Motor neuron (in vitro differentiated cells): ENCODE results near the gene APBB2. TPM values are rescaled to one million over a fixed set of nuclear protein-coding genes. Genes with fewer than 3 reads are reported as not detected.
"Not testable (repeated sequence)": the region's sequence is repeated elsewhere in the genome, so short reads cannot be mapped to it uniquely, and the experiment has no call there.

ENCODE experiments used
- ATAC-seq, 8 experiments: fragments of 200-7000 bp; cut with Tn5 transposase; replicated peaks in 6 of 8; 2 replicates each; pipeline ENCODE4 v1.8.0; 2021; ENCODE audit warnings: mild to moderate bottlenecking in 8 of 8, moderate library complexity in 8 of 8
- H3K27ac ChIP-seq, 2 donors: fragments of 250-450 bp; sonication (Bioruptor Pico); 2 replicates each; pipeline ENCODE4 v1.9.0; 2021; ENCODE audit warnings: antibody characterized with exemption in 2 of 2, mild to moderate bottlenecking in 2 of 2, moderate library complexity in 1 of 2
- H3K4me1 ChIP-seq, 2 donors: fragments of 250-450 bp; sonication (Bioruptor Pico); replicated peaks in 1 of 2; 2 replicates each; pipeline ENCODE4 v1.6.1; 2021; ENCODE audit warnings: antibody characterized with exemption in 2 of 2, mild to moderate bottlenecking in 2 of 2, moderate library complexity in 1 of 2
- H3K4me3 ChIP-seq, 5 donors: fragments of 250-450 bp; sonication (Bioruptor Pico); 2 replicates each; pipeline ENCODE4 v1.9.0; 2021; ENCODE audit warnings: antibody characterized with exemption in 5 of 5, mild to moderate bottlenecking in 5 of 5, moderate library complexity in 4 of 5
- WGBS, 10 experiments: fragments of 450-650 bp; shearing (Covaris generic); methylation state at CpG; one replicate each; pipeline ENCODE4 v1.0.0; 2022; 5-methylcytosine and 5-hydroxymethylcytosine counted together
- in situ Hi-C, 9 experiments: fragments of 400-800 bp; cut with MboI; loops; one replicate each; pipeline ENCODE4 v1.15.0; 2021; ENCODE audit warnings: low sequenced_read_pairs in 9 of 9, low pct_unique_long_range_greater_than_20kb in 2 of 9; ENCODE audit not compliant: unreplicated experiment in 9 of 9
- total RNA-seq, 8 experiments: library from RNA; unstranded; fragments of 300-600 nt; gene quantifications; 2 replicates each; pipeline versions ENCODE4 v1.2.3 to v1.2.4, GENCODE V29; 2022

APBB2 gene
- total RNA-seq, 8 experiments from 2014 or later: 32.2 to 68.9 (median 52.0) TPM

DNA sequence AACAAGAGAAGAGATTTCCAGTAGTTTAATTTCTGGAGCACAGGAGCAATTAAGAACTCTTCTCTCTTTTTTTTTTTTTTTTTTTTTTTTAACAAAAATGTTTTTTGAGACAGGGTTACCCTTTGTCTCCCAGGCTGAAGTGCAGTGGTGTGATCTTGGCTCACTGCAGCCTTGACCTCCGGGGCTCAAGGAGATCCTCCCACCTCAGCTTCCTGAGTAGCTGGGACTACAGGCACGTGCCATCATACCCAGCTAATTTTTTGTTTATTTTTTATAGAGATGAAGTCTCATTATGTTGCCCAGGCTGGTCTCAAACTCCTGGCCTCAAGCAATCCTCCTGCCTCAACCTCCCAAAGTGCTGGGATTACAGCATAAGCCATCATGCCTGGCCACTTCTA is 221.0 kb downstream of the APBB2 start:
- WGBS, 10 experiments: 25 to 90% (median 79%) methylated on average over 1 to 2 of the region's 2 CpGs; no CpG with 5 or more reads in 4 of the 10 experiments
- H3K4me1 ChIP-seq, H3K4me3 ChIP-seq, H3K27ac ChIP-seq, ATAC-seq: not testable (repeated sequence)
- in situ Hi-C loops: loop anchor here in 1 of 9 experiments (25.0 kb wide), 1 partner anchor 219 kb away; the partner anchor contains the start of gene APBB2

DNA sequence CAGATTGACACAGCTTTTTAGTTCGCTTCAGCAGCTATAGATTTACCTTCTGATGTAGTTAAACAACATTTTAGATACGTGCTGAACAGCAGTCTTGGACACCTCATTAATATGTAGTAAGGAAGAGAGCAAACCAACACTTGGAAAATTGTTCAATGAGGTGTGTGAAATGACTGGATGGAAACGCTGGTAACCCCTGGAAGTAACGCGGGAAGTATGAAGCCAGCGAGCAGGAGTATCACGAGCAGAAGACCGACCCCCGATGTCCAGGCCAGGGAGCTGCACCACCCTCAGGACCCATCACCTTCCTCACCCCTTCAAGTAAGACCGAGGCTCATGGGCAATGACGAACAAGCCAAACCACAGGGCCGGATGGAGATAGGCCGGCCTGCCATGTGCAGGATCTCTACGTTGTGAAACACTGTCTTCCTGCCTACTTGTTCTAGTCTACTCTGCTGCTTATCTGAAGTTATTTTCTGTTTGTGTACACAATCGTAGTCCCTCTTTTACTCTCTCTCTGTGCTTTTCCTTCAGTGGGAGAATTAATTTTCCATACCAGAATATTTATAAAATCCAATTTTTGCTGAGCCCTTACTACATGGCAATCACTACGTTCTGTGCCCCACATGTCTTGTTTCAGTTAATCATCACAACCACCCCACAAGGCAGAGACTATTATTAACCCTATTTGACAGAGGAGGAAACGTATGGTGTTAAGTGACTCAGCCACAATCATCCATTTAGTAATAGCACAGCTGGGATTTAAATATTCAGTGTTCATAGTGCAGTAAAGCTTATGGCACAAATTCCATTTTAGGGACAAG is 221.7 kb downstream of the APBB2 start:
- peak in 3 of 8 experiments; percentile 25 to 82 (median 74) for ATAC-seq
- H3K27ac ChIP-seq: no peak overlapping the region
- no peaks in the 10 kb centered on the region for H3K4me1 ChIP-seq
- no peak overlapping the region for H3K4me3 ChIP-seq
- in situ Hi-C loops: loop anchor here in 1 of 9 experiments (25.0 kb wide), 1 partner anchor 220 kb away; the partner anchor contains the start of gene APBB2
- 27 to 90% (median 83%) methylated on average over 1 to 15 of the region's 17 CpGs; no CpG with 5 or more reads in 1 of the 10 experiments for WGBS, 10 experiments

DNA sequence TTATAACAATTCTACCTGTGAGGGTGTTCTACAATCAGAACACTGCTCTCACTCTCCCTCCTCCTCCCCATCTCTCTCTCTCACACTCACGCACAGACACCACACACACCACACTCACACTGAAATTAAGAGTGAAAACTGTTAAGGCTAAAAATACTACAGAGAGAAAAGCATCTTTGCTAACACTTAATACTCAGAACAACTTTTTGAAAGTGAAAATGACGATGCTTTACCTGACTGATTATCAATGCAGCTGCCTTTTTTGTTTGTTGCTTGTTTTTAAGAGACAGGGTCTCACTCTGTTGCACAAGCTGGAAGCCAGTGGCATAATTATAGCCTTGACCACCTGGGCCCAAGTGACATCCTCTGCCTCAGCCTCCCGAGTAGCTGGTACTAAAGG is 222.4 kb downstream of the APBB2 start:
- Histone ChIP-seq H3K4me1 (no peaks in the 10 kb centered on the region), H3K4me3 (no peak overlapping the region), H3K27ac (no peak overlapping the region)
- no peak for ATAC-seq
- in situ Hi-C loops: loop anchor here in 1 of 9 experiments (25.0 kb wide), 1 partner anchor 220 kb away; the partner anchor contains the start of gene APBB2
- 60 to 100% (median 90%) methylated on average over 1 to 3 of the region's 3 CpGs for WGBS, 10 experiments

DNA sequence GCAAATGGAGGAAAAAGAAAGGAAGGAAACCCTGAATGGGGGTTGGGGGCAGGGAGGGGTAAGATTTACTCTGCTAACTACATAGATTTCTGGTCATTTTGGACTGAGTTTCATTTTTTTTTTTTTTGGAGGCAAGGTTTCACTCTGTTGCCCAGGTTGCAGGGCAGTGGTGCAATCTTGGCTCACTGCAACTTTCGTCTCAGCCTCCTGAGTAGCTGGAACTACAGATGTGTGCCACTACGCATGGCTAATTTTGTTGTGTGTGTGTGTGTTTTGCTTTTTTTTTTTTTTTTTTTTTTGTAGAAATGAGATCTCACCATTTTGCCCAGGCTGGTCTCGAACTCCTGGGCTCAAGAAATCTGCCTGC is 223.5 kb downstream of the APBB2 start:
- Histone ChIP-seq H3K4me3 (no peak overlapping the region), H3K4me1 (no peaks in the 10 kb centered on the region), H3K27ac (no peak overlapping the region)
- 86 to 100% (median 100%) methylated on average over 1 to 2 of the region's 3 CpGs; no CpG with 5 or more reads in 2 of the 10 experiments for WGBS, 10 experiments
- ATAC-seq: no peak
- in situ Hi-C loops: loop anchor here in 1 of 9 experiments (25.0 kb wide), 1 partner anchor 221 kb away; the partner anchor contains the start of gene APBB2

DNA sequence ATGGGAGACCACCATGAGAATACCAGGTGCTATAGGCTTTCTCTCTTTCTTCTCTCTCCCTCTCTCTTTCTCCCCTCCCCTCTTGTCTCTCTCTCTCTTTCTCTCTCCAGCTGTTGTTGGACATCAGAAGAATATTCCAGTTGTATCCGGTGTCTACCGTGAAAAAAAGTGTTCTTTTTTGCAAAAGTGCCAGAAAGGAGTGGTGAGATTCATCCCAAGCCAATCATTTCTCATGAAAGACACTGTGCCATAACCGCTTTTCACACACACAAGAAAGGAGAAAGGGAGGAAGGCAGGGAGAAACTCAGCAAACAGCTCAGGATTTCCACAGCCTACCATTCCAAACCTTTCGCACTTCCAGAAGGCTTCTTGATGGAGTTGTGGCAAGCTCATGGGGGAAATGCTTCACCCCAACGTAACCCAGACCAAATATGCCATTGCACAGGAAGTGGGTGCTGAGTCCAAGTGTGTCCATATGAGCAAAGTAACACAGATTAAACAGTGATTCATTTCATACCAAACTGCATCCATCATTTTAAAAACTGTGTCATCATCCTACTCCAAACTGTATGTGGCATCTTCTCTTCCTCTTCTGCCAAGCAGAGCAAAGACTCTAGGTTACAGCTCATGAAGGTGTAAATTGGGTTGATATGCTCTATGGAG is 224.0 kb downstream of the APBB2 start:
- H3K4me1 ChIP-seq: no peaks in the 10 kb centered on the region
- 8 to 100% (median 89%) methylated on average over 2 to 5 of the region's 5 CpGs; no CpG with 5 or more reads in 1 of the 10 experiments for WGBS, 10 experiments
- H3K27ac ChIP-seq: no peak overlapping the region
- ATAC-seq: peak in 1 of 8 experiments; percentile 79
- H3K4me3 ChIP-seq: no peak overlapping the region
- in situ Hi-C loops: loop anchor here in 1 of 9 experiments (25.0 kb wide), 1 partner anchor 222 kb away; the partner anchor contains the start of gene APBB2

DNA sequence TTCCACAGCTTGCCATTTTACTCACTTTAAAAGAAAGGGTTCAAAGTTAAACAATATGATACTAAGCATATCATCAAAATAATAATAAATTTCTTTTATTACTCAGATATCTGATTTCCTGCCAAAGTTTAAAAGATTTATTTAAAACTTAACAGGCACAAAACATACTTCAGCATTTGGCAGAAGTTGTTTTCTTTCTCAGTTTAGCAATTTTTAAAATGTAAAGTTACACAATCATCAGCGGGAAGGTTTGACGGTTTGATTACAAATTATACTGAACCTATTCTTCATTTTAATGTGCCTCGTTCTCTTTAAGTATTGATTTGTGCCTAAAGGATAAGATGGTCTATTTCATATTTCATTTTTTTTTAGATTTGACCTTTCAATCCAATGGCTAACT is 227.2 kb downstream of the APBB2 start:
- Histone ChIP-seq H3K4me1 (no peaks in the 10 kb centered on the region), H3K27ac (no peak overlapping the region), H3K4me3 (no peak overlapping the region)
- WGBS, 10 experiments: 14 to 97% (median 89%) methylated on average over 1 to 3 of the region's 3 CpGs
- in situ Hi-C loops: loop anchor here in 1 of 9 experiments (25.0 kb wide), 1 partner anchor 225 kb away; the partner anchor contains the start of gene APBB2
- no peak for ATAC-seq

DNA sequence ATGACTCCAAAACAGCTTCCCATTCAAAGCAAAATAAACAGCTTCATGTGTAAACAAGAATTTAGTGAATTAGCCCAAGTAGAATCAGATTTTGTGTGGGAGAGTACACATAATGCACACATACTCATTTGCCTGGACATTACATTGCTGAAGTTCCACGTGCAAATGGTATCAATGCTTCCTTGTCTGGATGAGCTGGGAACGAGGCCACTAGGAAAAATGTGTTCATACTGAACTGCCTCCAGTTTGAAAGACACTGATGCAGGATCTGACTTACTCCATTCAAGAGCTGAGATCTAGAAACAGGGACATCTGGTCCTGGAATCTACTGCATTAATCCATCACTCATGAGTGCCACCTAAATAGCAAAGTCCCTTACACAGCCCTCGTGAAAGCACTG is 228.0 kb downstream of the APBB2 start:
- in situ Hi-C loops: loop anchor here in 1 of 9 experiments (25.0 kb wide), 1 partner anchor 226 kb away; the partner anchor contains the start of gene APBB2

DNA sequence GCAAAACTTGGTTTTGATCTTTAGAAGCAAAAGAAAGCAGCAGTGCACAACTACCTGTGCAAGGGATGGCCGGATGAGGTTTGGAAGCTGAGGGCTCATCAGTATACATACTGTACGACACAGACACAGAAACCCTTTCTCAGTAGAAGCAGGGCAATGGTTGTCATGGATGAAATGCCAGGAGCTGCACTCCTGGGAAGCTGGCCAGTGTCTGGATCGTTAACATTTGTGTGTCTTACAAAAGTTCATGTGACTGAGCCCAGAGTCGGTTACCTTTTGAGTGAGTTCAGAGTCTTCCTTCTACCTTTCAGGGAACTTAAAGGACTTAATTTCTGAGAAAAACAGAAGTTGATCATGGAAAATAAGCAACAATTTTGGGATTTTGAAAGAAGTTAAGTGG is 230.3 kb downstream of the APBB2 start:
- no peaks in the 10 kb centered on the region for H3K4me1 ChIP-seq
- in situ Hi-C loops: loop anchor here in 2 of 9 experiments (5.0 to 25.0 kb wide), 2 partner anchors 228 kb away; partner anchors contain the start of gene APBB2 (in 2 of the 2)
- peak in 2 of 8 experiments; percentile 28 to 96 for ATAC-seq
- no peak overlapping the region for H3K27ac ChIP-seq
- H3K4me3 ChIP-seq: no peak overlapping the region
- 45 to 100% (median 69%) methylated on average over 1 to 4 of the region's 4 CpGs; no CpG with 5 or more reads in 3 of the 10 experiments for WGBS, 10 experiments

More for the DNA sequence above, 228.0 kb downstream of the APBB2 start:
- ATAC-seq: no peak
- no peaks in the 10 kb centered on the region for H3K4me1 ChIP-seq
- H3K27ac ChIP-seq: no peak overlapping the region
- WGBS, 10 experiments: 0 to 100% (median 60%) methylated on average over 1 to 3 of the region's 3 CpGs
- H3K4me3 ChIP-seq: no peak overlapping the region

DNA sequence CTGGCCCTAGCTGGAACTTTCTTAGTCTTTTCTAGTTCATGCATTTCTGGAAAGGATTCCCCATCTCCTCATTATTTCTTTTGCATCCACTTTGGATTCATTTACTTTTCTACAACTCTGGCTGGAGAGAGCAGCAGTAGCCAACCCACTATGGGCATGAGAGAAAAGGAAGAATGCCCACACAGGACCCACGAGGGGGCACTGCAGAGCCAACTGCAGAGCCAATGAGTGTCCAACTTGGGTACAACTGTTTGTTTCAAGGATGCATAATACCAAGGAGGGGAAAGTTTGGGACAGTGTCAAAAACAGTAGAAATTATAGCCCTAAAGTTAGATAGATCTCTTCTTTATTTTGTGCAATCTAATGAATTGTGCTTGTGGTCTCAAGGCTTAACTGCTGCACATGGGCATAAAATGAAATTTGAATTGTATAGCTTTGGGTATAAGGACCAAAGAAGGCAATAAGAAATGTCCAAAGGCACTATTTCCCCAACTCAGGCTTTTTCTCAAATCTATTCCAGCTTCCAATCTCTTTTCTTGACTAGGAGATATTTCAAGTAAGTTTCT is 233.9 kb downstream of the APBB2 start:
- 0 to 43% (median 29%) methylated on average over 1 of the region's 1 CpG; no CpG with 5 or more reads in 3 of the 10 experiments for WGBS, 10 experiments
- no peak overlapping the region for H3K4me3 ChIP-seq
- peak in 2 of 8 experiments; percentile 25 to 38 for ATAC-seq
- in situ Hi-C loops: loop anchor here in 2 of 9 experiments (5.0 to 25.0 kb wide), 2 partner anchors 232 kb away; partner anchors contain the start of gene APBB2 (in 2 of the 2)
- H3K27ac ChIP-seq: no peak overlapping the region
- H3K4me1 ChIP-seq: no peaks in the 10 kb centered on the region

DNA sequence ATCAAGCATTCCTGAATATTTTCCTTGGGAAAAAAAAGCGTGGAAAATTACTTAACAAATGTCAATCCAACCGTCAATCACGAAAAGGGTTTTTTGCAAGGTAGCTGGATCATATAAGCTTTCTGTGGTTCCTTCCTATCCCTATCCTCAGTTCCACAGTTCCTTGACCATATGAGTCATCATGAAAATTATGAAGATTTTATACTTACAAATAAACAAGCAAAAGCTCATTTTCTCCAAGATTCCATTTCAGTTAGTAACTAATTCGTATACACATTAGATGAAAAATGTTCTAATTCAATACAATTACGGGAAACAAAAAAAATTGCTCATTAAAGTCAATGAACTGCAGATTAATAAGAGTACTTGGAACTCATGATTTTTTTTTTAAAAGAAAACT is 235.8 kb downstream of the APBB2 start:
- in situ Hi-C loops: loop anchor here in 1 of 9 experiments (25.0 kb wide), 1 partner anchor 234 kb away; the partner anchor contains the start of gene APBB2
- H3K4me3 ChIP-seq: no peak overlapping the region
- no peak overlapping the region for H3K27ac ChIP-seq
- no peak for ATAC-seq
- H3K4me1 ChIP-seq: no peaks in the 10 kb centered on the region
- 71 to 100% (median 96%) methylated on average over 2 to 5 of the region's 5 CpGs for WGBS, 10 experiments

DNA sequence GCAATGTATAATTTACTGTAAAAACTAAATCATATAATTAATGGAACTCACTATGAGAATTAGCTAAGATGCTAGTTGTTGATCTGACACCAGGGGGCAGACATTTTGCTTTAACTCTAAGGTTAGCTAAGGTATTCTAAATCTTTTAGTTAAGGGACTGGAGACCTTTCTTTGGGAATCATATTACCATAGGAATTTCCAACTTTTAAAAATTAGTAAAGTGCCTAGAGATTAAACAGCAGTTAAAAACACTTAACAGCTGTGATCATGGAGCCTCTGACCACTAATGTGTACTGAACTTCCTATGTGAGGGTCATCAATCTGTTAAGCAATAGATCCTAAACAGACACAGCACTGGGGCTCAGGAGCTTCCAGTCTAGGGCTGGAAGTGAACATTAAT is 238.0 kb downstream of the APBB2 start:
- no peak overlapping the region for H3K27ac ChIP-seq
- no peak overlapping the region for H3K4me3 ChIP-seq
- H3K4me1 ChIP-seq: no peaks in the 10 kb centered on the region
- in situ Hi-C loops: loop anchor here in 1 of 9 experiments (25.0 kb wide), 1 partner anchor 236 kb away; the partner anchor contains the start of gene APBB2
- peak in 3 of 8 experiments; percentile 43 to 66 (median 58) for ATAC-seq

DNA sequence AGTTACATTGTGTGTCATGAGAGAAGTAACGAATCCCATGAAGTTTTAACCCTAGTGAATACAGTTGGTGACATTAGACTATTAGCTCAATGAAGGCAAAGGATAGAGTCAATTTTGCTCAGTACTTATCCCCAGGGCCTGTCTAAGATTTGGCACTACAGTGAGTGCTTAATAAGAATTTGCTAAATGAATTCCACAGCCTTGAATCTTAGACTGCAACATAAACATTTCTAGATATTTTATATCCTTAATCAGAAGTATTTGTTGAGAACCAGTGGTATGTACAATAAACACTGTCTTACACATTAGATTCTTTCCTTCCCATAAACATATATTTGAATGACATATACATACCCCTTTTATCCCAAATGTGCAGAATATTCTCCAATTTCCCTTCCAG is 241.6 kb downstream of the APBB2 start:
- Histone ChIP-seq H3K4me1 (peaks cover 5 to 17% of the 10 kb centered on the region in 2 donors), H3K4me3 (no peak overlapping the region), H3K27ac (no peak overlapping the region)
- no peak for ATAC-seq
- 89 to 100% (median 100%) methylated on average over 1 of the region's 1 CpG; no CpG with 5 or more reads in 3 of the 10 experiments for WGBS, 10 experiments
- in situ Hi-C loops: no loop called here
